Stimulated activated CD8-positive, alpha-beta memory T cell treated with anti-CD3 and anti-CD28 coated beads, Interleukin-12 subunit alpha, Interleukin-12 subunit beta, amount 100 ng/mL, for 24 hours (primary cell): ENCODE measurements around the gene RBP4.
"Not testable (repeated sequence)": the region's sequence is repeated elsewhere in the genome, so short reads cannot be mapped to it uniquely, and the experiment has no call there.

ENCODE experiments used
- DNase-seq: peaks from one replicate; pipeline ENCODE4 v3.0.0-alpha.2; 2020; ENCODE audit errors: extremely low read depth

Gene RBP4

GRCh38 chr10:93566435-93567276 is 34.4 kb downstream of the RBP4 start, which contains the start of gene FFAR4:
Gene FFAR4, plus strand, starts transcription at chr10:93566665. Its CDS starts 56 bp downstream, at chr10:93566721.
- no peak for DNase-seq

DNA sequence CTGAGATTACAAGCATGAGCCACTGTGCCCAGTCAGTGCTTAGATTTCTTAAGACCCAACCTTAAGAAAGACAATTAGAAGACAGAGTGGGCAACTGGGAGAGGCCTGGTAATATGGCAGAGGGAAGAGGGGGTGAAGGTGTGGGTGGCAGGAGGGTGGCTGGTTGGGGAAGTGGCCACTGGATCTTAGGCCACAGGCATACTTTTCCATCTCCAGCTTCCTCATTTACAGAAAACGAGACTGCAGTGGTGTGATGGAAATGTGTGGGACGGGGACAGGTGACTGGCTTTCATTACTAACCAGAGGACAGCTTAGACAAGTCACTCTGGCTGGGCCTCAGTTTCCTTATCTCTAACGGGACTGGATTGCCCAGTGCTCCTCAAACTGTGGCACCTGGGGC is 35.6 kb downstream of the RBP4 start:
- DNase-seq = no peak

GRCh38 chr10:93560541-93560940 is 40.5 kb downstream of the RBP4 start:
- DNase-seq = no peak

DNA sequence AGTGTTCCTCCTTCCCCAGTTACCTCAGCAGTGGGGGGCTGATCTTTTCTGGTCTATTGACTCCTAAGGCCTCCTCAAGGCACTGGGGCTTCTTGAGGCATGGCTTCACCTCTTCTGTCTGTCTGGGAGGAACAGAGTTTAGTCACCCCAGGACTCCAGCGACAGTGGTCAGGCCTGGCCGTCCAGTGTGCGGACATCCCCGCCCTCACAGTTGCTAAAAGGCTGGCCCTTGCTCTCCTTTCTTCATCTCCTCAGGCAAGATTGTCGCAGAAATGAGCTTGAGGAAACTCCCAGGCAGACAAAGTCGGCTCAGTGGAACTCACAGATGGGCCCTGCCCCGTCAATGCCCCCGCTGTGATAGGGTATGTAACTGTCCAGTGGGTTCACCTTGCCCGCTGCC is 41.5 kb downstream of the RBP4 start:
- no peak for DNase-seq

DNA sequence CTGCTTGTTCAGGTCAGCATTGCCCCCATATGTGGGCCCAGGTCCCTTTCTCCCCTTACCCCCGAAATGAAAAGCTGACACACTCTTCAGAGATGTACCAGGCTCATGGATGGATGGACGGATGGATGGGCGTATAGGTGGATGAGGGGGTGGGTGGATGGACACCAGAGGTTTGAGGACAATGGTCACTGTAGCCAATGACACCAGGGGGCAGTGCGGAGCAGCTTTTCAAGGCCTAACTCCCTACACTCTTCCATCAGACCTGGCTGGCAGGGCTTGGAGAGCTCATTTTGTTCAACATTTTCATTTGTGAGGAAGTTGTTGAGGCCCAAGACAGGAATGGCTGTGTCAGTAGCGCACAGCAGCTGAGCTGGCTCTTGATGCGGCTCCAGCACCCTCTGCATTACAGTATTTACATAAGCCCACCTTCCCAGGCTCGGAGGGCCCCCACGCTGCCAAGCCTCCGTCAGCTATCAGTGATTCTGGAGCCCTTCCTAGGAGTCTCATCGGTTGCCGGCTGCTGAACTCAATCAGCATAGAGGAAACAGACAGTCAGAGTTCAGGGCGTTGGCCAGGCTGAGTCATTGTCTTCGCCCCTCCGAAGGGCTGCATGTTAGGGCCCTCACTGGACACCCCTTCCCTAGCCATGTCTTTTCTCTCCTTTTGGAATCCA is 46.1 kb downstream of the RBP4 start:
- DNase-seq = no peak

DNA sequence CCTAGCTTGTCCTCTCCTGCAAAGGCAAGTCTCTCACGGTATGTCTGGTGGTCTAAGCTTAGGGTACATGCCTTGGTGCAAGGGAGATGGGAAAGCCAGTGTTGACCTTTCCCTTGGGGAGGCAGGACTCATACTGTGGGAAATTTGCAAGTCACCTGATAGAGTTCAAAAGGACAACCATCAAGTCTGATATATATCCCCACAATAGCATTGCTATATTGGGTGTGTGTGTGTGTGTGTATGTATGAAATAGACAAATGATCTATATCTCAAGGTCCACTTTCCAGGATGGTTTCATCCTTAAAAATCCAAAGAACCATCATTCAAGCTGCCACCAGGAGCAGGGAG is 46.7 kb downstream of the RBP4 start:
- no peak for DNase-seq

DNA sequence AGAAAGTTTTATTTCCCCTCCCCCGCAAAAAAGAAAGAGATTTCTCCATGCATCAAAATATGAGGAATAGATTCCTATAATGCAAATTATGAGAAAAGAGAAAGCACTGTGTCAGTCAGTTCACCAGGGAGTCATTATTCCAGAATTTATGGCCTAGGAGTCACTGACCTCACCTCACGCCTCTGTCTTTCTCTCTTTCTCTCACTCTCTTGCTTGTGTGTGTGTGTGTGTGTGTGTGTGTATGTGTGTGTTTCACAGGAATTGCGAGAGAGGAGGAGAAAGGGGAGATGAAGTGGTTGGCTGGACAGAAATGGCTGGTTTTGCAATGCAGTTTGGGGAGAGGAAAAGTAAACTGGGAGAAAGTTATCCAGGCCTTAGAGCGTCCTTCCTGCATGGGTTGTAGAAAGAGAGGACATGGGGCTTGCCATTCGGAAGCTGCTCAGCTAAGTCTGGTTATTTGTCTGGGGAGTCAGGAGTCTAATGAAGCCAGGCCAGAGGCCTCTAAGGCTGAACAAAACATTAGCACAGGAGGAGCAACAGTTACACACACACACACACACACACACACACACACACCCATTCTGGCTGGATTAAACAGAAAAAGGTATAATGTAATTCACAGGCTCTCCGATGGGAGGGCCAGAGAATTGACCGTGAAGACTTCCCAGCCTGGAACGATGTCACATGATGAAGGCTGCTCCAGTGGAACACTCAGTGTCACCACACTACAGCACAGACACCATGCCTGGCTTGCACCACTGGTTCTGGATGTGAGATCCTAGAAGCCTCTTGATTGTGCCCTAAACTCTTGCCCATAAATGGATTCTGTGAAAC is 47.3 kb downstream of the RBP4 start:
- no peak for DNase-seq

DNA sequence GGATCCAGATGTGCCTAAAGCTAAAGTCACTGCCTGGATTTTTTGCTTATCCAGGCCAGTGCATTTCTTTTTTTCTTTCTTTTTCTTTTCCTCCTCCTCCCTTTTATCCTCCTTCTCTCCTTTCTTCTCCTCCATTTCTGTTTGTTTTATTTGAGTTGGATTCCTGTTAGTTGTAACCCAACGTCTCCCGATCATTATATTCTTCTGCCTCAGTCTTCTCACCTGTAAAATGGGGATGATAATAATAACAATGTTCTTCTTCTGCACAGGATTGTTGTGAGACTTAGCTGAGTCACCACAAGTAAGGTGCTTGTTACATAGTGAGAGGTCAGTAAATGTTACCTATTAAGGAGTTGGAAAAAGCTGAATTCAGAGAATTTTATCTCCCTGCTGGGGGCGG is 48.3 kb downstream of the RBP4 start:
- no peak for DNase-seq

GRCh38 chr10:93550606-93551005 is 50.4 kb downstream of the RBP4 start:
- DNase-seq = no peak

DNA sequence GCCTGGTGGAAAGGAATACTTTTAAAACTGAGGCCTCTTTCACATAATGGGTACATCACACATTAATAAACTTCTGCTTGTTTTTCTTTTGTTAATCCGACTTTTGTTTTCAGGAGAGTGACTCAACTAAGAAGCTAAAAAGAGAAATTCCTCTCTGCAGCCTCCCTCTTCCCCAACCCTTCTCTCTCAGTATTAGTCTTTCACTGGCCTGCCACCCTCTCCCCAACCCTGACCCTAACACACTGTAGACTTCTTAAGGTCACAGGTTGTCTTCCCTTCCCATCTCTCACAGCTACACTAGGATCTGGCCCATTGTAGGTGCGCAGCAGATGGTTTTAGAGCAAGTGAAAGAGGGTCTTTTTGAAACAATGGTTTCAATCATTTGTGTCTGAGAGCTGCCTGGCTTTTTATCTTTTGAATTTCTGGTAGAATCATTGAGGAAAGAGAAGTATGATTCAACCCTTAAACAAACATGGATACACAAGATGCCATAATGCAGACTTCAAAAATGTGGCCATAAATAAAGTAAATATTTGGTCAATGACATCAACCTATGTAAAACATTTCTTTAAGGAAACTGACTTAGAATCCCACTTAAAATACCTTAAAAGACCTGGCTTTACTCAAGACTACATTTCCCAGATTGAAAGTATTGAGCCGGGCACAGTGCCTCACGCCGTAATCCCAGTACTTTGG is 52.5 kb downstream of the RBP4 start:
- DNase-seq = no peak

GRCh38 chr10:93547522-93547921 is 53.5 kb downstream of the RBP4 start:
- DNase-seq = no peak

DNA sequence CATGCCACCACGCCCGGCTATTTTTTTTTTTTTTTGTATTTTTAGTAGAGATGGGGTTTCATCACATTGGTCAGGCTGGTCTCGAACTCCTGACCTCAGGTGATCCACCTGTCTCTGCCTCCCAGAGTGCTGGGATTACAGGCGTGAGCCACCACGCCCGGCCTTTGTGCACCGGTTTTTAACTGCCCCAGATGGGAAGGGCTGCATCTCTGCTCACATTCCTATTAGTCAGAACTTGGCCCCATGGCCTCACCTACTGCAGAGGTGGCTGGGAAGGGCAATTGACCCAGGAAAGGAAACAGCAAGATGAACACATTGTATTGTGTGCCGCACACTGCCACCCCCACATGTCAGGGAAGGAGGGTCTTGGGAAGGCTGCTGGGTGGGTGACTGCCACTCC is 54.0 kb downstream of the RBP4 start:
- not testable (repeated sequence) for DNase-seq

- no peak for DNase-seq
Measured at GRCh38 chr10:93542358-93542791, 58.7 kb downstream of the RBP4 start.
